Measurements from ENCODE around the gene TRIM27.

GRCh38 chr6:28944412-28944865 is 20.7 kb upstream of the TRIM27 start:
- TF ChIP-seq CTCF (IDR thresholded peaks at IDR 0.05), result no peak
- no peak for TF ChIP-seq POLR2A (IDR thresholded peaks at IDR 0.05)

Data from right lobe of liver (tissue), 4 donors.